T-cell (primary cell): Measurements from ENCODE around the gene AFF4. TPM values are rescaled to one million over a fixed set of nuclear protein-coding genes. Genes with fewer than 3 reads are reported as not detected.

Experiments used
- ATAC-seq, 4 experiments: fragments of 200-7000 bp in 3 of 4; fragments of 150-1000 bp in 1 of 4; cut with Tn5 transposase; replicated peaks in 1 of 4; 1 replicate in 3 of 4; 2 replicates in 1 of 4; pipeline ENCODE4 v1.10.0; 2021; ENCODE audit warnings: moderate library complexity in 3 of 4, mild to moderate bottlenecking in 2 of 4, moderate number of reproducible peaks in 1 of 4
- CTCF ChIA-PET, 2 donors: fragments of 300-600 bp; sonication (Branson Sonifier 250); formaldehyde crosslinking; loops; one replicate each; lab custom pipeline; 2022; ENCODE audit warnings: antibody characterized with exemption in 2 of 2; lab: Charles Lee
- POLR2A ChIA-PET, 2 donors: fragments of 300-600 bp; sonication (Branson Sonifier 250); formaldehyde crosslinking; loops; one replicate each; lab custom pipeline; 2022; ENCODE audit warnings: antibody characterized with exemption in 2 of 2; lab: Charles Lee
- DNase-seq, 35 experiments: peaks; one replicate each; pipeline versions ENCODE4 v3.0.0 to v3.0.0-alpha.2; 2013 to 2023
- H3K27ac ChIP-seq: one replicate; pipeline ENCODE4 v1.5.1; 2013; ENCODE audit warnings: low read length
- H3K27me3 ChIP-seq, 2 experiments: replicated peaks in 1 of 2; 1 replicate in 1 of 2; 2 replicates in 1 of 2; pipeline versions ENCODE4 v1.6.1 to v1.7.0; 2013; ENCODE audit warnings: low read length in 1 of 2, mixed read lengths in 1 of 2; ENCODE audit not compliant: control insufficient read depth in 2 of 2, insufficient read depth in 2 of 2; ENCODE audit errors: extremely low read depth in 1 of 2
- H3K36me3 ChIP-seq, 2 donors: 1 replicate in 1 of 2; 2 replicates in 1 of 2; pipeline versions ENCODE4 v1.6.1 to v1.7.0; 2013; ENCODE audit warnings: low read length in 1 of 2; ENCODE audit not compliant: control insufficient read depth in 2 of 2, insufficient read depth in 1 of 2; ENCODE audit errors: extremely low read depth in 1 of 2
- H3K4me1 ChIP-seq, 2 experiments: 1 replicate in 1 of 2; 2 replicates in 1 of 2; pipeline versions ENCODE4 v1.6.1 to v1.7.0; 2013; ENCODE audit warnings: low read length in 2 of 2, mixed read lengths in 1 of 2; ENCODE audit not compliant: insufficient read depth in 2 of 2, control insufficient read depth in 1 of 2; ENCODE audit errors: extremely low read depth in 1 of 2
- H3K4me3 ChIP-seq, 2 donors: 1 replicate in 1 of 2; 2 replicates in 1 of 2; pipeline versions ENCODE4 v1.5.1 to v1.7.0; 2013; ENCODE audit warnings: mild to moderate bottlenecking in 2 of 2, low read length in 1 of 2, moderate library complexity in 1 of 2; ENCODE audit not compliant: control insufficient read depth in 1 of 2; ENCODE audit errors: extremely low read depth in 1 of 2
- H3K9me3 ChIP-seq: 2 replicates; pipeline ENCODE4 v1.7.0; 2013
- H3K27ac Mint-ChIP-seq, 2 donors: one replicate each; pipeline ENCODE4 v1.8.0; 2020 to 2021; ENCODE audit warnings: mild to moderate bottlenecking in 2 of 2, mixed read lengths in 2 of 2
- H3K27me3 Mint-ChIP-seq, 2 donors: one replicate each; pipeline ENCODE4 v1.8.0; 2021 to 2022; ENCODE audit warnings: mixed read lengths in 2 of 2
- H3K36me3 Mint-ChIP-seq: one replicate; pipeline ENCODE4 v1.8.0; 2021; ENCODE audit warnings: mixed read lengths
- H3K4me1 Mint-ChIP-seq, 3 donors: one replicate each; pipeline ENCODE4 v1.8.0; 2020 to 2022; ENCODE audit warnings: mixed read lengths in 3 of 3, mild to moderate bottlenecking in 1 of 3
- H3K4me3 Mint-ChIP-seq, 3 donors: one replicate each; pipeline ENCODE4 v1.8.0; 2020 to 2022; ENCODE audit warnings: mild to moderate bottlenecking in 3 of 3, mixed read lengths in 3 of 3, moderate library complexity in 3 of 3
- H3K9me3 Mint-ChIP-seq, 3 donors: one replicate each; pipeline ENCODE4 v1.8.0; 2020 to 2022; ENCODE audit warnings: mixed read lengths in 3 of 3
- WGBS: methylation state at CpG from one replicate; pipeline ENCODE4 v1.1.5; 2013; ENCODE audit warnings: missing lambda C conversion rate; ENCODE audit not compliant: insufficient coverage; 5-methylcytosine and 5-hydroxymethylcytosine counted together
- total RNA-seq, 35 experiments: library from RNA in 6 of 35; stranded (reverse) in 6 of 35; fragments of 120-200 nt in 1 of 35; gene quantifications; one replicate each; pipeline versions ENCODE4 v1.2.1 to v1.2.4 and lab custom pipeline; 2013 to 2026

The AFF4 gene
- total RNA-seq, 5 donors from 2014 or later (not counting 1 experiment from before 2014, with no cell fraction given): 44.2 to 74.1 (median 53.0) TPM

DNA sequence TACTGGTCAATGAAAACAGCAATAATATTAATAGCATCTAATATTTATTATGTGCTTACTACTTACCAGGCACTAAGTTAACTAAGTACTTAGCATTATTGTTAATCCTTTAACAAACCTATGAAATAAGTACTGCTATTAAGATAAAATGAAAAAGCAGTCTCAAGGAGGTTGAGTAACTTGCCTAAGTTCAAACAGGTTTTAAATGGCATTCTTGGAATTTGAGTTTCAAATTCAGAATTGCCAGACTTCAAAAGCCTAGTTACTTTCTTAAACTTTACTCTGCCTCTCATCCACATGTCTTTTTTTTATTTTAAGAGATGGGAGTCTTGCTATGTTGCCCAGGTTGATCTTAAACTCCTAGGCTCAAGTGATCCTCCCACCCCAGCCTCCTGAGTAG lies 73.9 kb downstream of the AFF4 start:
- no peak overlapping the region for H3K27ac ChIP-seq
- no peak overlapping the region for H3K27ac Mint-ChIP-seq
- DNase-seq (no peak), ATAC-seq (no peak)
- H3K36me3 ChIP-seq: peaks cover 6 to 74% of the 10 kb centered on the region in 2 donors
- no peaks in the 10 kb centered on the region for H3K27me3 Mint-ChIP-seq
- H3K9me3 ChIP-seq: no peaks in the 10 kb centered on the region
- peaks cover 54% of the 10 kb centered on the region for H3K36me3 Mint-ChIP-seq
- H3K9me3 Mint-ChIP-seq: no peaks in the 10 kb centered on the region
- no peak overlapping the region for H3K4me3 Mint-ChIP-seq
- no peak overlapping the region for H3K4me3 ChIP-seq
- H3K4me1 Mint-ChIP-seq: peaks cover 0 to 2% (median 0%) of the 10 kb centered on the region in 3 donors
- no peaks in the 10 kb centered on the region for H3K4me1 ChIP-seq
- ChIA-PET POLR2A (interaction anchor here in 1 of 2 donors (0.6 kb wide), 1 partner anchor 119 kb away, joined by 4 read pairs; no protein-coding TSS in a partner anchor), CTCF (interaction anchor here in 1 of 2 donors (0.6 kb wide), 1 partner anchor 72 kb away, joined by 3 read pairs; no protein-coding TSS in a partner anchor)
- H3K27me3 ChIP-seq: no peaks in the 10 kb centered on the region

- Histone ChIP-seq H3K27ac (no peak overlapping the region), H3K4me3 (no peak overlapping the region), H3K36me3 (peaks cover 6 to 70% of the 10 kb centered on the region in 2 donors), H3K27me3 (no peaks in the 10 kb centered on the region), H3K4me1 (no peaks in the 10 kb centered on the region), H3K9me3 (no peaks in the 10 kb centered on the region)
- peak overlapping the region in 1 of 2 donors; percentile 44 for H3K27ac Mint-ChIP-seq
- no peak for ATAC-seq
- peaks cover 41% of the 10 kb centered on the region for H3K36me3 Mint-ChIP-seq
- no peak overlapping the region for H3K4me3 Mint-ChIP-seq
- DNase-seq: no peak
- CTCF ChIA-PET: no interaction called here
- H3K27me3 Mint-ChIP-seq: no peaks in the 10 kb centered on the region
- POLR2A ChIA-PET: interaction anchor here in 1 of 2 donors (0.6 kb wide), 1 partner anchor 43 kb away, joined by 4 read pairs; no protein-coding TSS in a partner anchor
- no CpG with 5 or more reads among the region's 1 CpG for WGBS
- H3K9me3 Mint-ChIP-seq: no peaks in the 10 kb centered on the region
- no peaks in the 10 kb centered on the region for H3K4me1 Mint-ChIP-seq
Observed at GRCh38 chr5:132887283-132887682, 76.2 kb downstream of the AFF4 start.

DNA sequence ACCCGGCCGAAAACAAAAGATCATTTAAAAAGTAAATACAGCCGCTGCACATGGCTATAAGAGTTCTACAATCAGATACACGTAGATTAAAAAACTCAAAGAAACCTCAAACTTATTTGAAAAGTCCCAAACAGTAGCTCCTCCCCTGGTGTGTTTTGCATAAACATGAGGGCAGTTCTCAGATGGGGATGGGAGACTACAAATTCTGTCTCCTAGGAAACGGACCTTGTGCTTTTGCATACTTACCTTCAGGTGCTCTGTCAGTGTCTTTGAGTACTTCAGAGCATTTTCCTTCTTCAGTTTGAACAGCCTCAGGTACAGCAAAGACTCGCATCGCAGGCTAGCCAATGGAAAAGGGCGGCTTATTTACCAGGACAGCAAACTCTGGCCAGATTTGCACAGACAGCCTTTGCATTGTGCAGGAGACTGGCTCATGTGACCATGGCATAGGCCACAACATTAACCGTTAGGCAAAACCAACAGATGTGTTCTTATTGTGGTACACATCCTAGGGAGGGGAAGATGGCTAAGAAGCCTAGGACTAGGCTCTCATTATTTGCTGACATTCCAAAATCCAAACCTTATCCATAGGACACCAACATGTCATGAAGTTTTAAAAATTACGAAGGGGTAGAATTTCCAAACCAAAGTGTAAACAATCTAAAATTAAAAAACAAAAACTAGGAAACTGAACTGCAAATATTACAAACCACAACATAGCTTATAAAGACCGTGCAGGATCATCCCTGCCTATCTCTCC lies 77.2 kb downstream of the AFF4 start:
- H3K36me3 ChIP-seq: peaks cover 6 to 72% of the 10 kb centered on the region in 2 donors
- H3K27me3 Mint-ChIP-seq: no peaks in the 10 kb centered on the region
- no peaks in the 10 kb centered on the region for H3K9me3 Mint-ChIP-seq
- CTCF ChIA-PET: no interaction called here
- 97% methylated on average over 8 of the region's 11 CpGs for WGBS
- no peaks in the 10 kb centered on the region for H3K27me3 ChIP-seq
- H3K9me3 ChIP-seq: no peaks in the 10 kb centered on the region
- peaks cover 35% of the 10 kb centered on the region for H3K36me3 Mint-ChIP-seq
- POLR2A ChIA-PET: no interaction called here
- no peak overlapping the region for H3K4me3 ChIP-seq
- H3K4me1 ChIP-seq: no peaks in the 10 kb centered on the region
- no peak for DNase-seq
- no peaks in the 10 kb centered on the region for H3K4me1 Mint-ChIP-seq
- no peak for ATAC-seq
- H3K4me3 Mint-ChIP-seq: no peak overlapping the region
- H3K27ac ChIP-seq: no peak overlapping the region
- H3K27ac Mint-ChIP-seq: no peak overlapping the region

DNA sequence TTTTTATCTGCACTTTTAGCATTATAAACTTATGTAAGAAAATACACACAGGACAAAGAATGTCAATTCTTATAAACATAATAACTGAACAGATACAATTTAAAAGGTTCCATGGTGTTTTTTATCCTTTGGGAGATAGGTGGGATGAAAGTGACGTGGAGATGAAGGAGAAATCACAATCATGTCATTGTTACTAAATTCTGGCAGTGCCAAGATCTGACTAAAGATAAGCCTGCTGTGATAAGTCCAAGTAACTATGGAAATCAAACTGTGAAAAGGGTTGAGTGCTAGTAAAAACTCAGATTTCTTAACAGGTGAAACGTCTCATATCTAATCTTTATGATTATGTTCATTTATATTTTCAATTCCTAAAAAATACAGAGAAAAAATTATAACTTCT lies 78.9 kb downstream of the AFF4 start:
- no peak for DNase-seq
- peaks cover 6 to 75% of the 10 kb centered on the region in 2 donors for H3K36me3 ChIP-seq
- H3K27ac ChIP-seq: no peak overlapping the region
- H3K4me1 ChIP-seq: no peaks in the 10 kb centered on the region
- H3K9me3 ChIP-seq: no peaks in the 10 kb centered on the region
- no peaks in the 10 kb centered on the region for H3K9me3 Mint-ChIP-seq
- H3K4me3 ChIP-seq: no peak overlapping the region
- H3K27ac Mint-ChIP-seq: no peak overlapping the region
- ATAC-seq: no peak
- WGBS: 100% methylated on average over 1 of the region's 2 CpGs
- peaks cover 38% of the 10 kb centered on the region for H3K36me3 Mint-ChIP-seq
- no peaks in the 10 kb centered on the region for H3K4me1 Mint-ChIP-seq
- CTCF ChIA-PET: interaction anchor here in 1 of 2 donors (0.7 kb wide), 1 partner anchor 17 kb away, joined by 3 read pairs; no protein-coding TSS in a partner anchor
- H3K27me3 Mint-ChIP-seq: no peaks in the 10 kb centered on the region
- POLR2A ChIA-PET: no interaction called here
- no peaks in the 10 kb centered on the region for H3K27me3 ChIP-seq
- H3K4me3 Mint-ChIP-seq: no peak overlapping the region

- peaks cover 6 to 74% of the 10 kb centered on the region in 2 donors for H3K36me3 ChIP-seq
- Mint-ChIP-seq H3K36me3 (peaks cover 40% of the 10 kb centered on the region), H3K4me3 (no peak overlapping the region)
Observed at GRCh38 chr5:132883261-132883834, 80.1 kb downstream of the AFF4 start.

DNA sequence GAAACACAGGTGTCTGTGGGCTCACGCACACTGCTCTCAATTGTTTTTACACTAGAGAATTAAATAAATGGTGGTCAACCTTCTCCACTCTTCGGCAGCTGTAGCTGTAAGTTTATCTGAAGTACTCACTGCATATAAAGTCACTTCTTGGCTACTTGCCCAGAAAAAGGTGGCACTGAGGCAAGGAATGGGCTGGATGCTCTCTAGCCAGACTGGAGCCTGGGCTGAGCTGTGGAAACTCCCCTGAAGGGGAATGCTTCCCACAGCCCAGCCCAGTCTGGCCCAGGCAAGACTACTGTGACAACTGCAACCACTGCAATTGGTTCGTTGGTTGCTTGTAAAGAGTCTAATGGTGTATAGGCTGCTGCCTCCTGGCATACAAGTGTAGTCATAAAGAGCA lies 85.5 kb downstream of the AFF4 start:
- Histone ChIP-seq H3K4me3 (no peak overlapping the region), H3K27me3 (no peaks in the 10 kb centered on the region), H3K27ac (no peak overlapping the region), H3K4me1 (no peaks in the 10 kb centered on the region), H3K36me3 (peaks cover 0 to 48% of the 10 kb centered on the region in 2 donors), H3K9me3 (no peaks in the 10 kb centered on the region)
- Mint-ChIP-seq H3K36me3 (peaks cover 25% of the 10 kb centered on the region), H3K27ac (no peak overlapping the region), H3K9me3 (no peaks in the 10 kb centered on the region), H3K4me3 (no peak overlapping the region), H3K4me1 (no peaks in the 10 kb centered on the region), H3K27me3 (no peaks in the 10 kb centered on the region)
- ATAC-seq: no peak
- WGBS: no CpG with 5 or more reads among the region's 3 CpGs
- DNase-seq: no peak
- ChIA-PET POLR2A (interaction anchor here (0.6 kb wide), 2 partner anchors 9 to 79 kb away, joined by 3 to 4 read pairs; no protein-coding TSS in a partner anchor), CTCF (no interaction called here)

More at GRCh38 chr5:132883261-132883834, 80.1 kb downstream of the AFF4 start:
- DNase-seq (peak in 14 of 35 experiments; percentile 5 to 63 (median 12)), ATAC-seq (peak in 3 of 4 experiments; percentile 52 to 63 (median 58))
- H3K27me3 Mint-ChIP-seq: no peaks in the 10 kb centered on the region
- no peaks in the 10 kb centered on the region for H3K4me1 Mint-ChIP-seq
- H3K9me3 Mint-ChIP-seq: no peaks in the 10 kb centered on the region
- whole genome bisulfite sequencing: no CpG with 5 or more reads among the region's 2 CpGs
- no peaks in the 10 kb centered on the region for H3K4me1 ChIP-seq
- H3K27ac Mint-ChIP-seq: peak overlapping the region in 1 of 2 donors; percentile 1
- H3K27me3 ChIP-seq: no peaks in the 10 kb centered on the region
- no peak overlapping the region for H3K27ac ChIP-seq
- ChIA-PET POLR2A (interaction anchor here (0.6 kb wide), 2 partner anchors 150 to 436 kb away, joined by 6 to 15 read pairs; no protein-coding TSS in a partner anchor), CTCF (interaction anchor here (0.6 to 1.6 kb wide), 11 partner anchors 9 to 1252 kb away, joined by 3 to 10 read pairs (median 3); partner anchors contain the start of gene SHROOM1 (in 1 of the 2))
- no peak overlapping the region for H3K4me3 ChIP-seq
- no peaks in the 10 kb centered on the region for H3K9me3 ChIP-seq
